ENCODE measurements around the gene VSIG10L.

Gene VSIG10L

GRCh38 chr19:51341976-51342580 lies at the start of gene VSIG10L:
TSS of gene VSIG10L (minus strand) at chr19:51342139. CDS start at chr19:51342124, 15 bp downstream.
- DNase-seq = no peak

- DNase-seq = no peak
These were observed 49.2 kb upstream of the VSIG10L start for GRCh38 chr19:51391073-51391611.

- no peak for DNase-seq
These were observed 47.2 kb upstream of the VSIG10L start for GRCh38 chr19:51389143-51389542.

- no peak for DNase-seq
These were observed 46.0 kb upstream of the VSIG10L start, which contains the start of gene LIM2 for GRCh38 chr19:51387924-51388389. TSS of gene LIM2 (minus strand) at chr19:51387974. CDS start at chr19:51387443, 531 bp downstream.

- DNase-seq = no peak
These were observed 45.1 kb upstream of the VSIG10L start for GRCh38 chr19:51386882-51387520.

- no peak for DNase-seq
These were observed 40.1 kb upstream of the VSIG10L start for GRCh38 chr19:51382004-51382403.

DNA sequence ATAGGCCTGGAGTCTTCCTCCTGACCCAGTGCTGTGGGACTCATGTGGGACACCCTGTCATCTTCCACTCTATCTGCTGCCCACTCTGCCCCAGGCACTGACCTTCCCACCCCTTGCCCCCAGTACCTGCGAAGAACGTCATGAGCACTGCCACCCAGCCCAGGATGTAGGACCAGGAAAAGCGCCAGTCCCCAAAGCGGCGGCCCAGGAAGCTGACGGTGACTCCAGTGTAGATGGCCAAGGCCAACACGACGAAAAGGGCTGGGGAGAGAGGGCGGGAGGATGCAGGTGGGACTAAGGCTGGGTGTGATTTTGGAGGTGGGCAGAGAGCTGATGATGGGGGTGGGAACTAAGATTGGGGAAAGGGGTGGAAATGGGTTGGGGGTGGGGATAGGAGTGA lies 38.4 kb upstream of the VSIG10L start:
- DNase-seq = no peak

DNA sequence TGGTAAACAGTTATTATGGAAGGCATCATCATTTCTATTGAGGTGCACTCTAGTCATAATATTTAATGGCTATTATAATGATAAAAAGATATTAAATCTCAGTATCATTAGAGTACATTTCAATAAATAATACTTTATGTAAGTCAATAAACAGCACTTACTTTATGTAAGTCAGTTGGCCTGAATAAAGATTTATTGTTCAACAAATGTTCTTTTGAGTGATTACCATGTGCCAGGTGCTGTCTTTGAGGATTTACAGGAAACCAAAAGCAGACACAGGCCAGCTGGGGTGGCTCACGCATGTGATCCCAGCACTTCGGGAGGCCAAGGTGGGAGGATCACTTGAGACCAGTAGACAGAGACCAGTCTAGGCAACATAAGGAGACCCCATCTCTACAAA lies 35.5 kb upstream of the VSIG10L start:
- no peak for DNase-seq

GRCh38 chr19:51375504-51376221 lies 33.7 kb upstream of the VSIG10L start:
- DNase-seq = no peak

GRCh38 chr19:51372649-51373504 lies 30.9 kb upstream of the VSIG10L start, which contains the start of gene NKG7:
TSS of gene NKG7 (minus strand) at chr19:51372654. CDS start at chr19:51372535, 119 bp downstream.
- peak; percentile 61 for DNase-seq

DNA sequence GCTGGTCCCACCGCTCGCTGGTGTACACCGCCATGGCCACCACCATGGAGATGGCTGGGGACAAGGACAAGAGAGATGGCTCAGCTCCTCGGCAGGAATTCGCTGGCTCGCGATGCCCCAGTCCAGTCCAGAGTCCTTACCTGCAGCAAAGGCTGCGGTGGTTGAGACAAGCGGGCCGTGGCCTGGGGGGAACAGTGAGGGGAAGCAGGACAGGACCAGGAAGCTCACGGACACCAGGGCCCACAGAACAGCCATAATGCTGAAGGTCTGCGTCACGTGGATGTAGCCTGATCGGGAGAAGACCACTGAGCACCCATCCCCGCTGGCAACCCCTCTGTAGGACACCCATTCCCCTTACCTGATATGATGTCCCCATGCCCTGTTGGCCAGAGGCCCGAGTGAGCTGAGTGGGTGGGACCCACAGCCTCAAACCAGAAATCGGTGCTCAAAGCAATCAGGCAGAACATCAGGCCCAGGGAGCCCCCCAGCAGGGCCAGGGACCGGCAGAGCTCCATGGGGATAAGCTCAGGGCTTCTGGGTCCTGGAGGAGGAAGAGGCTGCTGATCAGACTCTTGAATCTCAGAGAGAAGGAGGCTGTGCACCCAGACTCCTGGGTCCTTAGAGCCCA lies 30.2 kb upstream of the VSIG10L start:
- DNase-seq = no peak

DNA sequence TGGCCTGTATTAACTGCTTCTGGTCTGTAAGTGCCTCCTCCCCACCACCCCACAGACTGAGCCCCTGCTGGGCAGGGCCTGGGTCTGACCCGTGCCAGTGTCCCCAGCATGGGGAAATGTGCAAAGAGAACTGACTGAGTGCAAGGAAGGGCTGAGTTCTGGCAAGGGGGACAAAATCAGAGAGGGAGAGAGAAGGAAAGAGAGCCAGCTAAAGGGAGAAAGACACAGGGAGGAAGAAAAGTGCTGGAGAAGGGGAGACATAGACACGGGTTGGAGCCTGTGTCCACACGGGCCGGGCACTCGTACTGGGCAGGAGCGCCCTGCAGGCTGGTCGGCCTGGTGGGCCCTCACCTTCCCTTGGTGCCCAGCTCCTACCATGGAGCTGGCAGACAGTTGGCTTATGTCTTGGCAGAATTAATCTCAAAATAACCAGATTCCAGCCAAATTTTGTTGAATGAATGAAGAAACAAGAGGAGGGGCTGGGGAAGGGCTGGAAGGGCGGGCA lies 29.3 kb upstream of the VSIG10L start:
- DNase-seq = no peak

- DNase-seq = no peak
These were observed 28.3 kb upstream of the VSIG10L start for GRCh38 chr19:51370230-51370629.

DNA sequence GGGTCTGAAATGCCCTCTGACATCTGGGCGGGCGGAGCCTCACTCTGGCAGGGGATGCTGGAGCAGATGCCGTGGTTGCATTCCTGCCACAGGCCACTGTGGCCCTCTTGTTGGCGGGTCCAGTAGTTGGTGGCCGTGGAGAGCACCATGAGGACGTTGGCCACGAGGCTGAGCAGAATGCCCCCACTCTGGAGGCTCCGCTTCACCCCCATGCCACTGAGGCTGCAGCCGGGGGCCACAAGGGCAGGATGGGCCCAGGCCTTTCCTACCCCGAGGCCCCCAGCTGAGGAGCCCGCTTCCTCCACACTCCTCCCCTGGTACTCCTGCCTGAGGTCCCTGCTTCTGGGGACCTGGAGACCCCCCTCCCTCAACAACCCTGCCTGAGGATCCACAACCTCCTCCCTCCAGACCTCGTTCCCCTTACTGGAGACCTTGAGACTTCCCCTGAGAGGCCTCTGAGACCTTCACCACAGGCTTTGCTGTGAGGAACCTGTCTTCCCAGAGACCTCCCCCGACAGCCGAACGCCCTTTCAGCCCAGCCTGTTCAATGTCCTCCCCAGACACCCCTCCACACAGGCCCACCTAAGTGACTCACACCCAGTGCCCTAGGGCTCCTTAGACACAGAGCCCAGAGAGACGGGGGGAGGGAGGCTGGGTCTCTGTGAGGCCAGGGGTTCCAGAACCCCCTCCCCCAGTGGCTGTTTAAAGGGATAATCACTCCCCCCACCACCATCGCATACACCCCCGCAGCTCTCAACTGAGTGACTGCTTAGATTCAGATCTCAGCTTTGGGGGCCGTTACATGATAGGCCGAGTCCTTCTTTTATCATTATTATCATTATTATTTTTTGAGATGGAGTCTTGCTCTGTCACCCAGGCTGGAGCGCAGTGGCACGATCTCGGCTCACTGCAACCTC lies 26.7 kb upstream of the VSIG10L start, which contains the start of gene CLDND2:
Gene CLDND2 (minus strand): TSS at position 638 of the 917 bp plus-strand sequence. CDS start 426 bp downstream, at position 212.
- DNase-seq = peak; percentile 33

GRCh38 chr19:51367565-51368365 lies 25.8 kb upstream of the VSIG10L start:
- peak; percentile 97 for DNase-seq

DNA sequence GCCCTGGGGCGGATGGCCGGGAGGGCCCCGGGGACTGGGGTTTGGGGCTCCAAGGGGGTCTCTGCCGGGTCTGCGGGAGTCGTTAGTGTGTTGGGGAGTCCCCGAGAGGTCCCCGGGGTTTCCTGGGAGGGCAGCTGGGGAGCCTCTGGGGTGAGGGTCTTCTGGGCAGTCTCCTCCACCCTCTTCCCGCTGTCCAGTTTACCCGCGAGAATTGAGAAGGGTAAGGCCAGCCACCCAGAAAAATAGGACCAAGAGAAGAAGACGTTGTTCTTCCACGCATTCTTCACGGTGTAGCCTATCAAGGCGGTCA lies 25.3 kb upstream of the VSIG10L start:
- DNase-seq = no peak

GRCh38 chr19:51366389-51367254 lies 24.7 kb upstream of the VSIG10L start:
- DNase-seq = peak; percentile 87

- no peak for DNase-seq
These were observed 24.0 kb upstream of the VSIG10L start, which contains the start of gene ETFB for GRCh38 chr19:51365965-51366388. TSS of gene ETFB (minus strand) at chr19:51366388. CDS start at chr19:51366326, 62 bp downstream.
